GM12872 (cell line): ENCODE measurements around the gene MARS1.

Experiments
- CTCF ChIP-seq: IDR thresholded peaks from 3 replicates; pipeline ENCODE4 v1.5.1; 2011; ENCODE audit warnings: low read depth, mild to moderate bottlenecking, low read length, moderate library complexity; ENCODE audit not compliant: insufficient read depth

MARS1 gene

GRCh38 chr12:57470970-57471656 is 16.8 kb upstream of the MARS1 start:
- no peak for TF ChIP-seq CTCF

- no peak for TF ChIP-seq CTCF
Measured at GRCh38 chr12:57471661-57472060, 16.2 kb upstream of the MARS1 start.

- TF ChIP-seq CTCF: no peak
Measured at GRCh38 chr12:57472391-57472790, 15.5 kb upstream of the MARS1 start.

GRCh38 chr12:57473392-57473791 is 14.5 kb upstream of the MARS1 start:
- no peak for TF ChIP-seq CTCF

- TF ChIP-seq CTCF: no peak
Measured at GRCh38 chr12:57473886-57474285, 14.0 kb upstream of the MARS1 start.

GRCh38 chr12:57474430-57474829 is 13.4 kb upstream of the MARS1 start:
- no peak for TF ChIP-seq CTCF

- no peak for TF ChIP-seq CTCF
Measured at GRCh38 chr12:57474862-57475261, 13.0 kb upstream of the MARS1 start.
